Measurements from ENCODE around the gene NECTIN4.
"Not testable (repeated sequence)": the region's sequence is repeated elsewhere in the genome, so short reads cannot be mapped to it uniquely, and the experiment has no call there.

The NECTIN4 gene

GRCh38 chr1:161119092-161119903 lies 29.9 kb upstream of the NECTIN4 start:
- H3K4me2 ChIP-seq (ENCODE audit: low read depth, low read length) = peak overlapping the region; percentile 82
- no peaks in the 10 kb centered on the region for H3K9me3 ChIP-seq (replicated peaks; ENCODE audit: insufficient read depth, low read length)
- peak overlapping the region; percentile 82; the same call in 1 of the 2 replicates for H3K9ac ChIP-seq (ENCODE audit: low read length)
- H3F3A ChIP-seq (ENCODE audit: insufficient read depth, low read length) = 0 out of 2 replicates have a peak, but pooled peaks cover 15% of the 10 kb centered on the region
- H3K27ac ChIP-seq (ENCODE audit: low read length) = peak overlapping the region; percentile 13; the same call in 1 of the 2 replicates
- H3K4me1 ChIP-seq (ENCODE audit: low read length) = peaks cover 28% of the 10 kb centered on the region
- TF ChIP-seq, protein P1, sequence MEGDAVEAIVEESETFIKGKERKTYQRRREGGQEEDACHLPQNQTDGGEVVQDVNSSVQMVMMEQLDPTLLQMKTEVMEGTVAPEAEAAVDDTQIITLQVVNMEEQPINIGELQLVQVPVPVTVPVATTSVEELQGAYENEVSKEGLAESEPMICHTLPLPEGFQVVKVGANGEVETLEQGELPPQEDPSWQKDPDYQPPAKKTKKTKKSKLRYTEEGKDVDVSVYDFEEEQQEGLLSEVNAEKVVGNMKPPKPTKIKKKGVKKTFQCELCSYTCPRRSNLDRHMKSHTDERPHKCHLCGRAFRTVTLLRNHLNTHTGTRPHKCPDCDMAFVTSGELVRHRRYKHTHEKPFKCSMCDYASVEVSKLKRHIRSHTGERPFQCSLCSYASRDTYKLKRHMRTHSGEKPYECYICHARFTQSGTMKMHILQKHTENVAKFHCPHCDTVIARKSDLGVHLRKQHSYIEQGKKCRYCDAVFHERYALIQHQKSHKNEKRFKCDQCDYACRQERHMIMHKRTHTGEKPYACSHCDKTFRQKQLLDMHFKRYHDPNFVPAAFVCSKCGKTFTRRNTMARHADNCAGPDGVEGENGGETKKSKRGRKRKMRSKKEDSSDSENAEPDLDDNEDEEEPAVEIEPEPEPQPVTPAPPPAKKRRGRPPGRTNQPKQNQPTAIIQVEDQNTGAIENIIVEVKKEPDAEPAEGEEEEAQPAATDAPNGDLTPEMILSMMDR (IDR thresholded peaks at IDR 0.05; ENCODE audit: low read length) = peak; percentile 57
- no peak for TF ChIP-seq EZH2phosphoT487 (IDR thresholded peaks at IDR 0.05; ENCODE audit: low read length)
- H4K20me1 ChIP-seq (ENCODE audit: insufficient read depth, low read length) = no peaks in the 10 kb centered on the region
- peak; percentile 80 for DNase-seq
- no peaks in the 10 kb centered on the region for H3K9me2 ChIP-seq (replicated peaks; ENCODE audit: insufficient read depth, low read length)
- no peaks in the 10 kb centered on the region for H3K27me3 ChIP-seq (replicated peaks; ENCODE audit: insufficient read depth, low read length)
- peak overlapping the region; percentile 91 for H3K4me3 ChIP-seq (ENCODE audit: low read length)
- H3K79me2 ChIP-seq (ENCODE audit: low read length) = peaks cover 61% of the 10 kb centered on the region
- no peak overlapping the region for H2AFZ ChIP-seq (ENCODE audit: low read length)
- H3K36me3 ChIP-seq (replicated peaks; ENCODE audit: insufficient read depth, low read length) = 0 out of 2 replicates have a peak, but pooled peaks cover 5% of the 10 kb centered on the region

DNA sequence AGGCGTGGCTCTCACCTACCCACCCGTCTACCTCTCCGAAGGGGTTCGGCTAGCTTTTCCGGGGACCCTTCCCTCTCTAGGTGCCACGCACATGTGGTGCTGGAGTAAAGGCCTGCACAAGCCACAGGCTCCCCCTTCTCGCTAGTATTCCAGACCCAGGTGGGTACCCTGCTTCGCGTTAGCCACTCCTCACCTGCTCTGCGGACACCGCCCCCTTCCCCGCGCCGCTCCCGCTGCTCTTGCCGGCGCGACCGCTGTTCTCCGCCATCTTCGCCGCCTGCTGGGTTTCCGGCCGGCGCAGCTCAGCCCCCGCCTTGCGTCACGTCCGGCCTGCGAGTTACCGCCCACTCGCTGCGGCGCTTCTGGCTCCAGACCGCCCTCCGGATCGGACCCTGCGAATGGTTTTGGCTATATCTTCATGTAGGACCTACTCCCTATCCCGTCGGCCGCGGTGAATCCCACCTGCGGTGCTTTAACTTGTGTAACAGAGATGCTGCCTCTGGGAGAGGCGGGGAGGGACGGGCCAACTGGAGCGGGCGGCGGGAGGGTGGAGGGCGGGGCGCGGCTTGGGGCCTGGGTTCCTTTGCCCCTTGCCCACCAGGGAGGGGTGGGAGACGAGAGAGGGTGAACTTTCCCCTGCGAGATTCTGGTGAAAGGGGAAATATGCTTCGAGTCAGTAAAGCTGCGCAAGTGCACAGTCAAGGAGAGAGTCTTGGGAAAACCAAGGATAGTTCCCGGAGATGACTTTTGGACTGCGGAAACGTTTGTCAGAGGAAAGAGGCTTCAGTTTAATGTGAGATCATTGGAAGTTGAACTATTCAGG lies 28.6 kb upstream of the NECTIN4 start, which contains the start of the genes NIT1 and PFDN2:
TSS of gene NIT1 (plus strand) at position 347 of the 823 bp plus-strand sequence. CDS start at position 419, 72 bp downstream.
TSS of gene PFDN2 (minus strand) at position 279 of the 823 bp plus-strand sequence. CDS start at position 268, 11 bp downstream.
- H3K27me3 ChIP-seq (replicated peaks; ENCODE audit: insufficient read depth, low read length) = no peaks in the 10 kb centered on the region
- peak; percentile 92 for DNase-seq
- 0 out of 2 replicates have a peak, but pooled peaks cover 5% of the 10 kb centered on the region for H3K36me3 ChIP-seq (replicated peaks; ENCODE audit: insufficient read depth, low read length)
- H3K4me2 ChIP-seq (ENCODE audit: low read depth, low read length) = peak within 1 kb of the TSS; percentile 82
- H4K20me1 ChIP-seq (ENCODE audit: insufficient read depth, low read length) = peaks cover 3% of the 10 kb centered on the region; the same call in 1 of the 2 replicates
- H3K9ac ChIP-seq (ENCODE audit: low read length) = peak within 1 kb of the TSS; percentile 82
- H3K4me1 ChIP-seq (ENCODE audit: low read length) = peaks cover 28% of the 10 kb centered on the region
- peak within 1 kb of the TSS; percentile 80 for H2AFZ ChIP-seq (ENCODE audit: low read length)
- no peaks in the 10 kb centered on the region for H3K9me3 ChIP-seq (replicated peaks; ENCODE audit: insufficient read depth, low read length)
- TF ChIP-seq EZH2phosphoT487 (IDR thresholded peaks at IDR 0.05; ENCODE audit: low read length) (no peak), EZH2 (optimal IDR thresholded peaks at IDR 0.05; ENCODE audit: low read depth, low read length) (no peak)
- TF ChIP-seq, protein P1 (IDR thresholded peaks at IDR 0.05; ENCODE audit: low read length) = no peak
- H3F3A ChIP-seq (ENCODE audit: insufficient read depth, low read length) = 0 out of 2 replicates have a peak, but pooled peaks cover 15% of the 10 kb centered on the region
- peak within 1 kb of the TSS; percentile 91 for H3K4me3 ChIP-seq (ENCODE audit: low read length)
- no peaks in the 10 kb centered on the region for H3K9me2 ChIP-seq (replicated peaks; ENCODE audit: insufficient read depth, low read length)
- H3K27ac ChIP-seq (ENCODE audit: low read length) = peak within 1 kb of the TSS; percentile 56; the same call in 1 of the 2 replicates
- peaks cover 73% of the 10 kb centered on the region for H3K79me2 ChIP-seq (ENCODE audit: low read length)

DNA sequence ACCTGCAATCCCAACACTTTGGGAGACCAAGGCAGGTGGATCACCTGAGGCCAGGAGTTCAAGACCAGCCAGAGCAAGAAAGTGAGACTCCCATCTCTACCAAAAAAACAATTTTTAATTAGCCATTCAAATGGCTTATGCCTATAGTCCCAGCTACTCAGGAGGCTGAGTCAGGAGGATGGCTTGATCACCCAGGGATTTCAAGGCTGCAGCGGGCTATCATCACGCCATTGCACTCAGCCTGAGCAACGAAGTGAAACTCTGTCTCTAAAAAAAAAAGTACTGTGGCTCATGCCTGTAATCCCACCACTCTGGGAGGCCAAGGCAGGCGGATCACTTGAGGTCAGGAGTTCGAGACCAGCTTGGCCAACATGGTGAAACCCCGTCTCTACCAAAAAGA lies 26.6 kb upstream of the NECTIN4 start:
- peaks cover 15% of the 10 kb centered on the region; the same call in 1 of the 2 replicates for H3F3A ChIP-seq (ENCODE audit: insufficient read depth, low read length)
- not testable (repeated sequence) for H2AFZ ChIP-seq (ENCODE audit: low read length); H3K9me3 ChIP-seq (replicated peaks; ENCODE audit: insufficient read depth, low read length); H3K36me3 ChIP-seq (replicated peaks; ENCODE audit: insufficient read depth, low read length); H3K4me3 ChIP-seq (ENCODE audit: low read length); DNase-seq; H3K4me2 ChIP-seq (ENCODE audit: low read depth, low read length); H3K9me2 ChIP-seq (replicated peaks; ENCODE audit: insufficient read depth, low read length); H3K9ac ChIP-seq (ENCODE audit: low read length); H3K27ac ChIP-seq (ENCODE audit: low read length); H3K27me3 ChIP-seq (replicated peaks; ENCODE audit: insufficient read depth, low read length)
- H4K20me1 ChIP-seq (ENCODE audit: insufficient read depth, low read length) = peaks cover 10% of the 10 kb centered on the region; the same call in 1 of the 2 replicates
- H3K4me1 ChIP-seq (ENCODE audit: low read length) = peaks cover 37% of the 10 kb centered on the region
- H3K79me2 ChIP-seq (ENCODE audit: low read length) = peaks cover 89% of the 10 kb centered on the region

Data from MM.1S (cell line).